ENCODE measurements around the gene JSRP1.
A peak's percentile ranks its signal among the peaks of the same experiment; 100 is the strongest.
"Not testable (repeated sequence)": the region's sequence is repeated elsewhere in the genome, so short reads cannot be mapped to it uniquely, and the experiment has no call there.

JSRP1 gene

DNA sequence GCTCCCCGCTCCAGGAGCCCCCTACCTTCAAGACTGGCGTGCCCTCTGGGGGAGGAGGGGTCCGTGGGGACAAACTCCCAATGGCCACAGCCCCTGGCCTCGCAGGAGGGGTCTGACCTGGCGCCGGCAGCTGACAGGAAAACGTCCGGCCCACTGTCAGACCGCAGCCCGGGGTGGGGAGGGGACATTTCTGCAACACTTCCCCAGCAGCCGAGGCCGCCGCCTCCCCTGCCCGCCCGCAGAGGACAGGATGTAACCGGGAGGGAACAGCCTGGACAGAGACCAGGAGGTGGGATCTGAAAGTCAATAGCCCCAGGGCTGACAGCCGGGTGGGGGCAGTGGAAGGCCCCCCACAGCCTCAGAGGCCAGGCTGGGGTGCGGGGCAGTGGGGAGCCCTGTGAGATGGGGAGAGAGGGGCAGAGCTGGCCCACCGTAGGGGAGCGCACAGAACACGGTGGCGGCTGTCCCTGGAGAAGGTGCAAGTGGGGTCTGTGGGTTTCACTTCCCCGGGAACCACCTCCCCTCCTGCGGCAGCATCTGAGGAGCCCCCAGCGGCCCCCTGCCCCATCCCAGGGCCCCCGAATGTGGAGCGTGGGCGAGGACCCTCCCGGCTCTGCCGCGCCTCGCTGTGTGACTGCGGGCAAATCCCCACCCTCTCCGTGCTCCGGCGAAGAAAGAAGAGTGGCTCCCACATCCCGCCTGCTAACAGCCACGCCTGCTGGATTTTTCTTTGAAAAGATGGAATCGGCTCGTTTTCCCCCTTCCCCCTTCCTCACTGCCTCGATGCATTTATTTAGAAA is 26.0 kb upstream of the JSRP1 start, which contains the start of gene PEAK3:
Gene PEAK3, minus strand, starts transcription at position 114 of the 800 bp plus-strand sequence. CDS start 1,244 bp downstream, outside the sequence.
- DNase-seq: no peak

DNA sequence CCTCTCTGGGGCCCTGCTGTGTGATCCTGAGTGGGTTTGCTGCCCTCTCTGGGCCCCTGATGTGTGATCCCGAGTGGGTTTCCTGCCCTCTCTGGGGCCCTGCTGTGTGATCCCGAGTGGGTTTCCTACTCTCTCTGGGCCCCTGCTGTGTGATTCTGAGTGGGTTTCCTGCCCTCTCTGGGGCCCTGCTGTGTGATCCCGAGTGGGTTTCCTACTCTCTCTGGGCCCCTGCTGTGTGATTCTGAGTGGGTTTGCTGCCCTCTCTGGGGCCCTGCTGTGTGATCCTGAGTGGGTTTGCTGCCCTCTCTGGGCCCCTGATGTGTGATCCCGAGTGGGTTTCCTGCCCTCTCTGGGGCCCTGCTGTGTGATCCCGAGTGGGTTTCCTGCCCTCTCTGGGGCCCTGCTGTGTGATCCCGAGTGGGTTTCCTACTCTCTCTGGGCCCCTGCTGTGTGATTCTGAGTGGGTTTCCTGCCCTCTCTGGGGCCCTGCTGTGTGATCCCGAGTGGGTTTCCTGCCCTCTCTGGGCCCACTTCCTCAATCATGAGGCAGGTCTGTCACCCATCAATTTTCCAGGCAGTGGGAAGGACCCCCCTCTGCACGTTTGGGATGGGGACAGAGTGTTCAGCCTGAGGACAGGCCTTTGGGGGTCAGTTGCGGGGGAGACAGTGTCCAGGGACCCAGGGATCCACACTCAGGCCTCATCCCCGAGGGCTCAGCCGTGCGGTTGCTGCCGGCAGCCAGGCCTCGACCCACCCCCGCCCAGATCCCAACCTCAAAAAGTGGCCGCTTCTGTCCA is 25.2 kb upstream of the JSRP1 start:
- DNase-seq: not testable (repeated sequence)

DNA sequence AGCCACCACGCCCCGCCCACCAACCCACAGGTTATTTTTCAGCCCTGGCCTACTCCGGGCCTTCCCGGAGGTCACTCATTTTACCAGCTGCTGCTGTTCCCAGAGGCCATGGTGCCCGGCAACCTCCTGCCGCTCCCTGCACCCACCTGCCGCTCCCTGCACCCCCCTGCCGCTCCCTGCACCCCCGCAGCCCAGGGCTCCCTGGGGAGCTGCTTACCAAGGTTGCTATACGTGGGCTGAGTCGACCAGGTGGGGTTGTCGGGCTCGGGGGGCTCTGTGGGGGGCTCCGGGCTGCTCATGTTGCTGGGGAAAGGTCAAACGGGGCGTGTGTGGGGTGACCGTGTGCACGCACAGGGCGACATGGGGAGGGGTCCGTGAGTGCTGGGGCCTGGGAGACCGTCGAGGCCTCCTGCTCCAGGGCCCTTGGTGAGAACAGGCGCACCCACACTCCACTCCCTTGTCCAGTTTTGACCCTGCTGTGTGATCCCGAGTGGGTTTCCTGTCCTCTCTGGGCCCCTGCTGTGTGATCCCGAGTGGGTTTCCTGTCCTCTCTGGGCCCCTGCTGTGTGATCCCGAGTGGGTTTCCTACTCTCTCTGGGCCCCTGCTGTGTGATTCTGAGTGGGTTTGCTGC is 24.5 kb upstream of the JSRP1 start:
- no peak for DNase-seq

DNA sequence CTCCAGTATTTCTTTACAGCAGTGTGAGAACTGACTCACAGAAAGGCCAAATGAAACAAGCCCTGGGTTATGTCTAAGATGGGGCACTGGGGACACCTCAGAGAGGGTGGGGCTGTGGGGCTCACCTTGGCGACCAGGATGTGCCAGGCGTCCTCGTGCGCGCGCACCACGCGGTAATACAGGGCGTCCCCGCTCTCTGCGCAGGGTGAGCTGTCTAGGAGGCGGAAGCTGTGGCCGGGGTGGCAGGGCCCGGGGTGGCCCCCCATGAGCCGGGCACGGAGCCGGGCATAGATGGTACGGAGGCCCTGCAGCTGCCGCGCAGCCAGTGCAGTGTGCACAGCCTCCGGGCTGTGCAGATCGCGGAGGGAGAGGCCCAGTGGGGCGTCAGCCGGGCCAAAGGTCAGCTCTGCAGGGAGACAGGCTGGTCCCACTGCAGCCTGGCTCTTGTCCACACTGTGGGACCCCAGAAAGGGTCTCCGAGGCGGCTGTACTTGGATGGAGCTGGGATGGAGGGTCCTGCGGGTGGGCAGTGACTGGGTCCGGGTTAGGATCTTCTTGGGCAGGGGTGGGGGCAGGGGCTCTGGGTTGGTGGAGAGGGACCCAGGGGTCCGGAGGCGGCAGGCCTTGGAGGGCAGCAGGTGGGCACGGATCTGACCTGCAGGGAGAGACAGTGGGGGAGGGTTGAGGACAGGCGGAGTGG is 22.4 kb upstream of the JSRP1 start:
- no peak for DNase-seq

DNA sequence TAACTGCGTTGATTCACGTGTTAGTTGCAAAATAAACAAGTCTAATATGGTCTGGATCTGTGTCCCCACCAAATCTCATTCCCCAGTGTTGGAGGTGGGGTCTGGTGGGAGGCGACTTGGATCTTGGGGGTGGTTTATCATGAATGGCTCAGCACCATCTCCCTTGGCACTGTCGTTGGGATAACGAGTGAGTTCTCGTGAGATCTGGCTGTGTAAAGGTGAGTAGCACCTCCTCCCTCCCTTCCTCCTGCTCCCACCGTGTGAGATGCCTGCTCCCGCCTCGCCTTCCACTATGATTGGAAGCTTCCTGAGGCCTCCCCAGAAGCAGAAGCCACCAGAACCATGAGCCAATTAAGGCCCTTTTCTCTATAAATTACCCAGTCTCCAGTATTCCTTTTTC is 20.9 kb upstream of the JSRP1 start:
- DNase-seq: no peak

DNA sequence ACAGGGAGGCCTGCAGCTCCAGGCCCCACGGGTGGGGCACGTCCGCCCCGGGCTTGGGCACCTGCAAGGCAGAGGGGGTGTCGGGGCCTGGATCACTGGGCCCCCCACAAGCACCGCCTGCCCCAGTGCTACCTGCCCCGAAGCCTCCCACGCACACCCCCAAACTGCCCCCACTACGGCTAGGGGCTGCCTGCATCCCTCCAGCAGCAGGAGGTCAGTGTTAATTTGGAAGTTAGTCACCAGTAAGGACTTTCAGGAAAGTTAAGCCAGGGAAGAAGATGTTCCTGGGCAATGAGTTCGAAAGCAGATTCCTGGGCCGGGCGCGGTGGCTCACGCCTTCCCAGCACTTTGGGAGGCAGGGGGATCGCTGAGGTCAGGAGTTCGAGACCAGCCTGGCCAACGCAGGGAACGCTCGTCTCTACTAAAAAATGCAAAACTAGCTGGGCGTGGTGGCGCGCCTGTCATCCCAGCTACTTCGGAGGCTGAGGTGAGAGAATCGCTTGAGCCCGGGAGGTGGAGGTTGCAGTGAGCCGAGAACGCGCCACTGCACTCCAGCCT is 20.3 kb upstream of the JSRP1 start:
- DNase-seq: no peak

DNA sequence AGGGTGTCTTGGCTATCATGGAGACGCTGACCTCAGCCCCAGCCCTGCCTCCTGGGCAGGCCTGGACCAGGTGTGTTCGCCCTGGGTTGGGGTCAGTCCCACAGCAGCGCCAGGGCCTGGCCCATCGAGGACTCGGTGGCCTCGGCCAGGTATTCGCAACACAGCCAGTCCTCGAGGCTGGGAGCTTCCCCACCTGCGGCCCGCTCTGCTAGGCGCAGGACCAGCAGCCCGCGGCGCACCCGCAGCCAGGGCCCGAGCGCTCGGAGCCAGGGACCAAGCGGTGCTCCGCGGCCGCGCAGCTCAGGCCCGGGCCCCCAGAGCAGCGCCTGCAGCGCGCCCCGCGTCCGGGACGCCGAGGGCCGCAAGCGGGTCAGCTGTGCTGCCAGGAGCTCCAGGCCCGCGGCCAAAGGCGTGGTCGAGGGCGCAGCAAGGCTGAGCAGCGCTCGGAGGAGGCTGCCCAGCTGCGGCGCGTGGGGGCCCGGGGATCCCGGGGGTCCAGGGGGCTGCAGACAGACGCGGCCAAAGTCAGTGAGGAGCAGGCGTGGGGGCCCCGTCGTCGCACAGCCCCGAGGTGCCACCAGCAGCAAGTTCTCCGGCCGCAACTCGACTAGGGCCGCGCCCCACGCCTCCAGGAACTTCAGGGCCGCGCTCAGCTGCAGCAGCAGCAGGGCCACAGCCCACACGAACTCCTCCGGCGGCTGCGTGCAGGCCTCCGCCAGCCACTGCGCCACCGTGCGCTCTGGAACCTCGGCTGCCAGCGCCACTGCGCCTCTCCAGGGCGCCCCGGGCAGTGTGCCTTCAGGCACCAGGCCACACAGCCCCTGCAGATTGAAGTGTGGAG is 19.6 kb upstream of the JSRP1 start:
- DNase-seq: no peak

DNA sequence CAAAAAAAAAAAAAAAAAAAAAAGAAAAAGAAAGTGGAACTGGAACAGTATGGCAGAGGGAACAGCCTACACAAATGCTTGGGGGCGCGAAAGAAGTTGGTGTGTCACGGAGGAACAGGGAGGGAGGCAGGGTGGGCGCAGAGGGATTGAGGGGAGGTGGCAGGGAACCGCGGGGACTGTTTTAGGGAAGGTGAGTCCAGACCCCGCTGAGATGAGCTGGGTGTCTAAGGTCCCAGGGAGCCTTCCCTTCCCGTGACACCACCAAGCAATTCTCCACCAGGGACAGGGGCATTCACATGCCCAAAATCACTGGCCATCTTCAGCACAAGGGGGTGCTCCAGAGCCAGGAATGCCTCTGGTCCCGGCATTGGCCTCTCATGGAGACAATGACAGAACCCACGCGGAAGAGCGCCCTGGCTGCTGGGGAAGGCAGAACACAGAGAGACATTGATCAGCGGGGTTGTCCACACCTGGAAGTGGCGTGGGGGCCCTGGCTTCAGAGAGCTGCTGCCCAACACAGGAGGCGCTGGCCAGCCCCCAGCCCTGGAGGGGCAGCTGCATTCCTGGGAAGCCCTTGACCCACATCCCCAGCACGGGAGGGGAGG is 18.8 kb upstream of the JSRP1 start:
- peak; percentile 34 for DNase-seq

DNA sequence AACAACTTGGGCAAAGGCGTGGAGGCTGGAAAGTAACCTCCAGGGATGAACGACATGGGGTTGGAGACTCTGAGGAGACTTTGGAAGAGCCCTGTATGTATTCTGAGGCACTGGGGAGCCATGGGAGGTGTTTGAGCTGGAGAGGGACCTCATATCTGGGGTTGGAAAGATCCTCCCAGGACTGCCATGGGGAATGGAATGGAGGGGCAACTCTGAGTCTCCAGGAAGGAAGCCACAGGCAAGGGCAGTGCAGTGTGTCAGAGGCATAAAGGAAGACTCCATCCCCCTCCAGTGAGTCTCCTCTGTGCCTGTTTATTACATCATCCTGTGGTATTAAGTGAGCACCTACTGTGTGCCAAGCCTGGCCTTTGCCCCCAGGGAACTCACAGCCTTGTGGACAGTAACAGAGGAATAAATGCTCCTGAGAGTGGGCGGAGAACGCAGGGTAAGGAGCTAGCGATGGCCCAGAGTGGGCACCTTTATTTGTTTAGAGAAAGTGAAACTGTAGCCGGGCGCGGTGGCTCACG is 18.0 kb upstream of the JSRP1 start:
- DNase-seq: no peak

DNA sequence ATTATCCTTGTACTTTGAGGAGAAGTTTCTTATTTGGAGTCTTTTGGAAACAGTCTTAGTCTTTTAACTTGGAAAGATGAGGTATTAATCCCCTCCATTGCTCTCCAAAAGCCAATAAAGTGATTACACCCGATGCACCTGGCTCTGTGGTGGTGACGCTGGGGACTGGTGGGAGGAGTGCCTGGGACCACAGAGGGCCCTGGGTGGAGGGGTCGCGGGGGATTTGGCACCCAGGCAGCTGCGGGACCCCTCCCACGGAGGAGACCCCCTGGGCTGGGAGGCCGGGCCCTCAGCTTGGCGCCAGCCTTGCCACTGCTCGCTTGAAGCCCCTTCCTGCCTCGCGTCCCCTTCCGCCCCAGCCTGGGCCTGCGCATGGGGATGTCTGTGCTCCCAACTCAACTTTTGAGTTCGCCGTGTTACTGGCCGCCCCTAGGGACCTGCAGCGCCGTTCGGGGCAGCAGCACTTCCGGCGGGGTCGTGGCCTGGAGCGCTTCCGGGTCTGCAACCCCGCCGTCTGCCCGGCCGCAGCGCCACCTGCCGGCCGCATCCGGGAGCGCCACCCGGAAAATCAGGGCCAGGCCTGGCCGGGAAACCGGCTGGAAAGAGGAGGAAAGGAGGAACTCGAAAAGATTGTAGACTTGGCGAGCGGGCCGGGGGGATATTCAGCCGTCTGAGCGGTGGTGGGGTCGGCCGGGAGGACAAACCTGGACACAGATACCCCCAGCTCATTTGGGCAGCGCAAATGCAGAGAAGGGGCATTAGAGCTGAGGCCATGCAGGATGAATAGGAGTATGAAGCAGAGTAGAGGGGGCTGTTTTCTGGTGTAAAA is 17.4 kb upstream of the JSRP1 start:
- DNase-seq: peak; percentile 55

DNA sequence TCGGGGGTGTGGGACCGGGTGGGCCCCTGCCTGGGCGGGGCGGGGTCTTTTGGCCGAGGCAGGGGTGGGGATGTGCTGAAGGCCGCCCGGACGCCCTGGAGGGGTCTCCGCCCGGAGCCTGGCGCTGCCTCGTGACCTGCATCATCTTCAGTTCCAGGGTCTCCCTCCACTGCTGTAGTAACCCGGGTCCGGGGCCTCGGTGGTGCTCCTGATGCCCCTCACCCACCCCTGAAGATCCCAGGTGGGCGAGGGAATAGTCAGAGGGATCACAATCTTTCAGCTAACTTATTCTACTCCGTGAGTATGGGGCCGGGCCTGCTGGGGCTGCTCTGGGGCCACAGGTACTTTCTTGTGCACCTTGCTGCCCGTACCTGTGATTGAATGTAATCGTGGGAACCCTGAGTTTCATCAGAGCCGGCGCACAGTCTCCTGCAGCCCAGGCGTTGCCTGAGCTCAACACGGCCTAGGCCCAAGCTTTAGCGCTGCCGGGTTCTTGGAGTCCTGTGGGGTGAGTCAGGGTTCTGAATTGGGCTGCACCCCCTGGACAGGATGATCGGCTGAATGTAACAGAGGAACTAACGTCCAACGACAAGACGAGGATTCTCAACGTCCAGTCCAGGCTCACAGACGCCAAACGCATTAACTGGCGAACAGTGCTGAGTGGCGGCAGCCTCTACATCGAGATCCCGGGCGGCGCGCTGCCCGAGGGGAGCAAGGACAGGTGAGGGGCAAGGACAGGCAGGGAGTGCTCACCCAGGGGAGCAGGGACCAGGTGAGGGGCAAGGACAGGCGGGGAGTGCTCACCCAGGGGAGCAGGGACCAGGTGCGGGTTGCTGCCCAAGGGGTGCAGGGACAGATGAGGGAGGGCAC is 15.3 kb upstream of the JSRP1 start:
- DNase-seq: no peak

DNA sequence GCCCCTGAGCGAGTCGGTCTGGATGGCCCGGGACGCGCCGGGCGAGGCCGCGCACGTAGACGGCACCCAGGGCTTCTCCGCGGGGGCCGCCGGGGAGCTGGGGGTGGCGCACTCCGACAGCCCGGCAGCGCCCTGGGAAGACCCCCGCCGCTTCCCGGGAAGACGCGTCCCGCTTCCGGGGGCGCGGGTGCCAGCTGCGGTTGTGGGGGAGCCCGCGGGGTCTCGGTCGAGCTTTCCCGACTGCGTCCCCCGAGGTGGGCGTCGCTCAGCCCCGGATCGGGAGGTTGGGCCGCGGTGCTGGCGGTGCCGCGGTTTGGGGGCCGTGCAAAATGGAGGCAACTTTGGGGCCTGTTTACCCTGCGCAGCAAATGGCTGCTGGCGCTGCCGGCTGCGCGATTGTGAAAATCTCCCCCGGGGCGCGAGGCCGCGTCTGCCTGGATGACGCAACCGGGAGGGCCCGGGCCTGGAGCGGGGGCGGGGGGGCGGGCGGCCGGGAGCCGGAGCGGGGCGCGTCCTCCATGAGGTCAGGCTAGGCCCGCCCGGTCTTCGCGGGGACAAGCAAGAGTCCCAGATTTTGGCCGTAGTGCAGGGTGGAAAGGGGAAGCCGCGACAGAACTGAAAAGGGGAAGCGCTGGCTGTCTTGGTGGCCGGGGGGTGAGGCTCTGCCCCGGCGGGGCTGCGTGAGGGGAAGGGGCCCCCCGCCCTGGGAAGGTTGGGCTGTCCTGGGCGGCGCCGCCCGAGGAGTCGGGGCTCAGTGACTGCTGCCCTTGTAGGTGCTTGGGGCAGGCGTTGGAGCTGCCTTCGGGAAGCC is 14.4 kb upstream of the JSRP1 start:
- peak; percentile 63 for DNase-seq

DNA sequence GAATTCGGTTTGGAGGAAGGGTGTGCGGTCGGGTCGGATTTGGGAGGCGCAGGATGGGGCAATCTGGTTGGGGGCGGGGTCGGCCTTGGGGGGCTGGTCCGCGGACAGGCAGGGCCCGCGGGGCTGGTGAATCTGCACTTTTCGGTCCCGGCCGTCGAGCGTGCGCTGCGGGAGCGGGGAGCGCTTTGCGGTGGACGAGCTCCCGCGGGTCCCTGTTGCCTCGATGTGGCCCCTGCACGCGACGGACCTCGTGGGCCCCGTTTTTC is 13.9 kb upstream of the JSRP1 start:
- DNase-seq: no peak

DNA sequence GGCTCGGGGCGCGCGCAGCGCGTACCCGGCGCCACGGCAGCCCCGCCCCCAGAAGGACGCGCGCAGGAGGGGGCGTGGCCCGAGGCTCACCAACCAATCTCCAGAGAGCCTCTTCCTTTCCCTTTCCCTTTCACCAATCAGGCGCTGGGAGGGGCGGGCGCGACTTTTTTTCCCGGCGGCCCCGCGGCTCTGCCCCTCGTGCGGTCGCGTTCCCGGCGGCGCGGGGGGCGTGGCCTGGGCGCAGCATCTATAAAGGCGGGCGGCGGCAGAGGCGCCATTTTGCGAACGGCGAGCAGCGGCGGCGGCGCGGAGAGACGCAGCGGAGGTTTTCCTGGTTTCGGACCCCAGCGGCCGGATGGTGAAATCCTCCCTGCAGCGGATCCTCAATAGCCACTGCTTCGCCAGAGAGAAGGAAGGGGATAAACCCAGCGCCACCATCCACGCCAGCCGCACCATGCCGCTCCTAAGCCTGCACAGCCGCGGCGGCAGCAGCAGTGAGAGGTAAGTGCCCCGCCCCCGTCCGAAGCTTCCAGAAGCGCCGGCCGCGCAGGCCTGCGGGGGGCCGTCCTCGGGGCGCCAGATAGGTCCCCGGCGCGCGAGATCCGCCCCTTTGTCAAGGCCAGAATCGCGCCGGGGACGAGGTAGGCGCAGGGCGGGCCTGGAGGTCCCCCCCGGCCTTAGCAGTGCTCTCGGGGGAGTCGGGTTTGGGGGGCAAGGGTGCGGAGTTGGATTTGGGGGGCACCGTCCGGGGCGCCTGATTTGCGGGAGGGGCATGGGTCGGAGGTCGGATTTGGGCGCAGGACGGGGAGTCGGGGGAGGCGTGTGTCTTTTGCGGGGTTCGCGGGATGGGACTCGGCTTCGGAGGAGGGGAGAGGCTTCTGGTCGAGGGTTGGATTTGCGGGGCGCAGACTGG is 13.3 kb upstream of the JSRP1 start:
- peak; percentile 99 for DNase-seq

DNA sequence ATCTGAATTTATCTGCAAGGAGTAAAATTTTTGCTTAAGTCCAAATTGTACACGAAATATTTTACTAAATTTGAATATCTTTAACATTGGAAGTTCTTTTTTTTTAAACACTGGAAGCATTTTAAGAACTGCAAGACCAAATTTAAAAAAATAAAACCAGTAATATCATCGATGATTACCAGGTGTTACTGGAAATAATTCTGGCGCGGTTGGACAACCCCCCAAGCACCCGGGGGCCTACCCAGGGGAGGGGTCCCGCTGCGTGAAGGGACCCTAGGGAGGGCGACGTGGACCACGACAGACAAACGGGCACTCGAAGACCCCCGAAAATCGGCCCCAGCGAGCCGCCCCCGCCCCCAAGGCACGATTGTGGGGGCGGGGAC is 12.6 kb upstream of the JSRP1 start:
- DNase-seq: no peak

DNA sequence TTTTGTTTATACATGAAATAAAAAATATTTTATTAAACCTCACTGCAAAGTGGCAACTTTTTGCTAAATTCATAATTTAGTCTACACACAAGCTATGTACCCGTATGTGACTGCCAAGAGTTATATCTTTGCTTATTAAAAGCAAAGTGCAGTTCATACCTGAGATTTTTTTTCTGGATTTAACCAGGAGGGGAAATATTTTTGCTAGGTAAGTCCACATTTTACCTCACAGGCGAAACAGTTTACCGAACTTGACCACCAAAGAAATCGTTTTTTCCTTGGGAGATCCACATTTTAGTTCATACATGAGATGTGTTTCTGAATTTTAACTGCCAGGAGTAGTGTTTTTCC is 12.2 kb upstream of the JSRP1 start:
- DNase-seq: no peak

DNA sequence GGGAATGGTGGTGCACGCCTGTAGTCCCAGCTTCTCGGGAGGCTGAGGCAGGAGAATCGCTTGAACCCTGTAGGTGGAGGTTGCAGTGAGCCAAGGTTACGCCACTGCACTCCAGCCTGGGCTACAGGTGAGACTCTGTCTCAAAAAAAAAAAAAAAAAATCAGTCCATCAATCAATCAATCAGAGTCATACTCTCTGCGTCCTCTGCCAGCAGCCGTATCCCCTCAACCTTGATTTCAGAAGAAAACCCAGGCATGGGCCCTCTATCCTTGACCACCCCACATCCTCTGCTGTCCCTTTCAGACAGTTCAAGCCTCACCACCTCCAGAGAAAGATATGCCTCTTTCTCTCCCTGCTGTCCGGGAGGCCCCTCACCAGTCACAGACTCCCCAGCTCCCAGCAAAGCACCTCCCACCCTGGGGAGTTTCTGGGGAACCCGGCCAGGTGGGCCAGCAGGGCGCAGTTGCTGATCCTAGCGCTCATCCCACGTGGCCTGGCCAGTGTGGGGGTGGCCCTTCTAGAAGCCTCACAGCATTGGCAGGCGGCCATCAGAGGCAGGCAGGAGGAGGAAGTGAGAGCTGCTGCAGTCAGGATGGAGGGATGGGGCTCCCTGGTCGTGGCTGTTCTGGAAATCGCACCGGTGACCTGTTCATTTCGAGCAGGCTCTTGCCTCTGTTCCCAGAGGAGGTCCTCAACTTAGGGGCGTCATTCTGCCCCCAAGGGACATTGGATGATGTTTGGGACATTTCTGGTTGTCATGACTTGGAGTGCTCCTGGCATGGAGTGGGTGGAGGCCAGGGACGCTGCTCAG is 10.2 kb upstream of the JSRP1 start:
- DNase-seq: no peak

Measured in activated CD4-positive, alpha-beta T cell treated with anti-CD3 and anti-CD28 coated beads for 1 hour (primary cell).